Mesothelial cell of epicardium (in vitro differentiated cells): ENCODE measurements around the gene TMEM120A. TPM values are rescaled to one million over a fixed set of nuclear protein-coding genes. Genes with fewer than 3 reads are reported as not detected.

Experiments
- DNase-seq, 2 experiments: peaks; one replicate each; pipeline ENCODE4 v3.0.0; 2021; ENCODE audit warnings: low spot score in 2 of 2; ENCODE audit not compliant: unreplicated experiment in 2 of 2
- H3K27ac Mint-ChIP-seq: 2 replicates; pipeline ENCODE4 v1.8.0; 2021; ENCODE audit warnings: mixed read lengths
- H3K27me3 Mint-ChIP-seq: 2 replicates; pipeline ENCODE4 v1.8.0; 2021; ENCODE audit warnings: low read depth, mixed read lengths
- H3K36me3 Mint-ChIP-seq: 2 replicates; pipeline ENCODE4 v1.8.0; 2021; ENCODE audit warnings: mixed read lengths
- H3K4me1 Mint-ChIP-seq: 2 replicates; pipeline ENCODE4 v1.8.0; 2021; ENCODE audit warnings: mixed read lengths
- H3K4me3 Mint-ChIP-seq: 2 replicates; pipeline ENCODE4 v1.8.0; 2021; ENCODE audit warnings: mild to moderate bottlenecking, moderate library complexity, mixed read lengths
- H3K9me3 Mint-ChIP-seq: 2 replicates; pipeline ENCODE4 v1.8.0; 2021; ENCODE audit warnings: mixed read lengths
- total RNA-seq: library from RNA; stranded (reverse); gene quantifications from 3 replicates; pipeline ENCODE4 v1.2.1, GENCODE V29; 2021
- TF ChIP-seq, protein P1 (sequence below): fragments of 200-600 bp; sonication (generic); IDR thresholded peaks from one replicate; pipeline ENCODE4 v1.5.0; 2021; ENCODE audit warnings: antibody characterized with exemption; ENCODE audit not compliant: unreplicated experiment

Gene TMEM120A
- total RNA-seq, 1 donor from 2014 or later, result 17.8 TPM

DNA sequence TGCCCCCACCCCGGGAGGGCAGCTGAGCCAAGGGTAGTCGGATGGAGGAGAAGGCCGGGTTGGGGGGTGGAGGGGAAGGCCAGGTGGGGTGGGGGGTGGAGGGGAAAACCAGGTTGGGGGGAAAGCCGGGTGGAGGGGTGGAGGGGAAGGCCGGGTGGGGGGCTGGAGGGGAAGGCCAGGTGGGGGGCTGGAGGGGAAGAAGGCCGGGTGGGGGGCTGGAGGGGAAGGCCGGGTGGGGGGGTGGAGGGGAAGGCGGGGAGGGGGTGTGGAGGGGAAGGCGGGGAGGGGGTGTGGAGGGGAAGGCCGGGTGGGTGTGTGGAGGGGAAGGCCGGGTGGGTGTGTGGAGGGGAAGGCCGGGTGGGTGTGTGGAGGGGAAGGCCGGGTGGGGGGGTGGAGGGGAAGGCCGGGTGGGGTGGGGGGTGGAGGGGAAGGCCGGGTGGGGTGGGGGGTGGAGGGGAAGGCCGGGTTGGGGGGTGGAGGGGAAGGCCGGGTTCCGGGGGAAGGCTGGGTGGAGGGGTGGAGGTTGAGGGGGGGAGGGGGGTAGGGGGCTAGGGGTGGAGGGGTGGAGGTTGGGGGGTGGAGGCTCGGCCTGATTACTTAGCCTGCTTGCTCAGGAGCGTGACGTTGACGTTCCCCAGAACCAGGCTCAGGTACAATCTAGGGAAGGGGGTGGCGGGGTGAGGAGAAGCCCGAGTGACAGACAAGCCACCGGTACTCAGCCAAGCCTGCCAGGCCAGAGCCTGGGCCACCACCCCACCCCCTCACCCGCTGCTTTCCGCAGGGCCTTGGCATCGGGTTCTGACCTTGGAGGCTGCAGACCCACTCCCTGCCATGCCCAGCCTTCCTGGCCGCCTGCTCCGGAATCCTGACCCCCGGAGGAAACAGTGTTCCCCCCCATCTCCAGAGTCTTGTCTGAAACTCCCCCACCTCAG is 5.6 kb downstream of the TMEM120A start:
- Mint-ChIP-seq H3K27ac (no peak overlapping the region), H3K36me3 (peaks cover 8% of the 10 kb centered on the region), H3K9me3 (no peaks in the 10 kb centered on the region), H3K27me3 (no peaks in the 10 kb centered on the region), H3K4me3 (no peak overlapping the region), H3K4me1 (peaks cover 13% of the 10 kb centered on the region)
- TF ChIP-seq, protein P1, sequence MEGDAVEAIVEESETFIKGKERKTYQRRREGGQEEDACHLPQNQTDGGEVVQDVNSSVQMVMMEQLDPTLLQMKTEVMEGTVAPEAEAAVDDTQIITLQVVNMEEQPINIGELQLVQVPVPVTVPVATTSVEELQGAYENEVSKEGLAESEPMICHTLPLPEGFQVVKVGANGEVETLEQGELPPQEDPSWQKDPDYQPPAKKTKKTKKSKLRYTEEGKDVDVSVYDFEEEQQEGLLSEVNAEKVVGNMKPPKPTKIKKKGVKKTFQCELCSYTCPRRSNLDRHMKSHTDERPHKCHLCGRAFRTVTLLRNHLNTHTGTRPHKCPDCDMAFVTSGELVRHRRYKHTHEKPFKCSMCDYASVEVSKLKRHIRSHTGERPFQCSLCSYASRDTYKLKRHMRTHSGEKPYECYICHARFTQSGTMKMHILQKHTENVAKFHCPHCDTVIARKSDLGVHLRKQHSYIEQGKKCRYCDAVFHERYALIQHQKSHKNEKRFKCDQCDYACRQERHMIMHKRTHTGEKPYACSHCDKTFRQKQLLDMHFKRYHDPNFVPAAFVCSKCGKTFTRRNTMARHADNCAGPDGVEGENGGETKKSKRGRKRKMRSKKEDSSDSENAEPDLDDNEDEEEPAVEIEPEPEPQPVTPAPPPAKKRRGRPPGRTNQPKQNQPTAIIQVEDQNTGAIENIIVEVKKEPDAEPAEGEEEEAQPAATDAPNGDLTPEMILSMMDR, result no peak
- DNase-seq, result no peak

DNA sequence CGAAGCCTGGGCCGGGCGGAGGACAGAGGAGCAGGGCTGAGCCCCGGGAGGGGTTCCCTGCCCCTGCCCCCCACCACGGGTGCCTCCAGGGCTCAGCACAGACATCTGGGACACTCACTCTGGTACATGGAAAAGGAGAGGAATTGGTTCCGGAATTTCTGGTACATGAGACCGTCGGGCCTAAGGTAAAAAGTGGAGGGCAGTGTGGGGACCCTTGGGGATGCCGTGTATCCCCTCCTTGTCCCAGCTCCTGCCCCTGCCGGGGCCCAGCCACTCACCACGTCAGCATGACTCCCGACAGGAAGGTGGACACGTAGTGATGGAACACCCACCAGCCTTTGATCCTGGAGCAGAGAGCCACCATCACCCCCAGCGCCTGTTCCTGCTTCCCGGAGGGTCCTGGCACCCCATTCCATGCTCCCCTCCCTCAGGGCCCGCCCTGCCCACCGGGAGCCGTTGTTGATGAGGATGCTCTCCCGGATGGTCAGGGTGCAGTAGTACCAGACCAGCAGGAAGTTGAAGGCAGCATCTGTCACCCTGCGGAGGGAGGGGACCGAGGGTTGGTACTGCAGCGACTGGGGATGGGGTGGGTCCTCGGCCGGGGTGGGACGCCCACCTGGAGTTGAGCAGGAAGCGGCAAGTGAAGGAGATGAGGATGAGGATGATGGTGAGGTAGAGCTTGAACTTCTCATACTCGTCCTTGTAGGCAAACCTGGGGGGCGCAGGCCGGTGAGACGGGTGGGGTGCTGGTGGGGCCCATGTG is 6.4 kb downstream of the TMEM120A start:
- Mint-ChIP-seq H3K27ac (no peak overlapping the region), H3K4me3 (no peak overlapping the region), H3K4me1 (peaks cover 13% of the 10 kb centered on the region), H3K36me3 (peaks cover 8% of the 10 kb centered on the region), H3K9me3 (no peaks in the 10 kb centered on the region), H3K27me3 (no peaks in the 10 kb centered on the region)
- TF ChIP-seq, protein P1, result no peak
- no peak for DNase-seq

DNA sequence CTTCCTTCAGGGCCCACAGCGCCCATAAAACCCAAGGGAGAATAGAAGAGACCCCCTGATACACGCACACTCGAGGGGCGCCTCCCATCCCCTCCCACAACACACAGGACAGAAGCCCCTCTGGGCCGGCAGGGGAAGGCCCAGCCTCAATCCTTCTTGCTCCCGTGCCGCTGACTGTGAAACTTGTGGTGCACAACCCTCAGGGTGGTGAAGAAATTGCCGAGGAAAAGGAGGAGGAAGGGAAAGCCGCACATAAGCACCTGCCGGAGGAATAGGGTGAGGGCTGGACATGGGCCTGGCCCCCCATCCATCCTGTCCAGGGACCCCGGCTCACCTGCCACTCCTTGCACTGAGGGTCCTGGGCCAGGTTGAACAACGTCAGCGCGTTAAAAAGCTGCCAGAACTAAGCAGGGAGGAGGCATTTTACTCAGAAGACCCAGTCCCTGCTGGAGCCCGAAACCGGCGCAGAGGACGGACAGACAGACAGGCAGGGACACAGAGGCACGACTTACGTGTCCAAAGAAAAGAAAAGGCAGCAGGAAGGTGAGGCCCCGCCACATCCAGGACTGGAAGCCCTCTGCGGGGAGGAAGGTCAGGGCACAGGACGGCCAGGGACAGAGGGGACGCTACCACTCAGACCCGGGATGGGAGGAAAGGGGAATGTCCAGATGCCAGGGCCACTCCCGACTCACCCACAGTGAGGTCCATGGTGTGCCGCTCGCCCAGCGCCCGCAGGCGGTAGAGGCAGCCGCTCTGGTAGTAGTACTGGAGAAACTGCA is 7.2 kb downstream of the TMEM120A start:
- TF ChIP-seq, protein P1, result no peak
- Mint-ChIP-seq H3K27me3 (no peaks in the 10 kb centered on the region), H3K4me3 (no peak overlapping the region), H3K4me1 (peaks cover 13% of the 10 kb centered on the region), H3K36me3 (peaks cover 8% of the 10 kb centered on the region), H3K9me3 (no peaks in the 10 kb centered on the region), H3K27ac (peak overlapping the region; percentile 43)
- no peak for DNase-seq

DNA sequence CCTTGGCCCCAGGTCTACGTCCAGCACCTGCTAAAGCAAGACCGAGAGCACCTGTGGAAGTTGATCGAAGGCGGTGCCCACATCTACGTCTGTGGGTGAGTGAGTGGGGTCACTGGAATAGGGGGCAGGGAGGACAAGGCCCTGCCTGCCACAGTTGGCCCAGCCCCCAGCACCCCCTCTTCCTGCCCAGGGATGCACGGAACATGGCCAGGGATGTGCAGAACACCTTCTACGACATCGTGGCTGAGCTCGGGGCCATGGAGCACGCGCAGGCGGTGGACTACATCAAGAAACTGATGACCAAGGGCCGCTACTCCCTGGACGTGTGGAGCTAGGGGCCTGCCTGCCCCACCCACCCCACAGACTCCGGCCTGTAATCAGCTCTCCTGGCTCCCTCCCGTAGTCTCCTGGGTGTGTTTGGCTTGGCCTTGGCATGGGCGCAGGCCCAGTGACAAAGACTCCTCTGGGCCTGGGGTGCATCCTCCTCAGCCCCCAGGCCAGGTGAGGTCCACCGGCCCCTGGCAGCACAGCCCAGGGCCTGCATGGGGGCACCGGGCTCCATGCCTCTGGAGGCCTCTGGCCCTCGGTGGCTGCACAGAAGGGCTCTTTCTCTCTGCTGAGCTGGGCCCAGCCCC is 8.1 kb downstream of the TMEM120A start:
- Mint-ChIP-seq H3K27me3 (no peaks in the 10 kb centered on the region), H3K36me3 (peaks cover 8% of the 10 kb centered on the region), H3K9me3 (no peaks in the 10 kb centered on the region), H3K4me1 (peaks cover 13% of the 10 kb centered on the region), H3K4me3 (no peak overlapping the region), H3K27ac (no peak overlapping the region)
- TF ChIP-seq, protein P1, result no peak
- DNase-seq, result no peak
